HuH-7.5 (cell line): ENCODE data around the gene AADACL2.

Experiments
- DNase-seq: peaks from one replicate; pipeline ENCODE4 v3.0.0; 2011; ENCODE audit warnings: low spot score

Gene AADACL2

DNA sequence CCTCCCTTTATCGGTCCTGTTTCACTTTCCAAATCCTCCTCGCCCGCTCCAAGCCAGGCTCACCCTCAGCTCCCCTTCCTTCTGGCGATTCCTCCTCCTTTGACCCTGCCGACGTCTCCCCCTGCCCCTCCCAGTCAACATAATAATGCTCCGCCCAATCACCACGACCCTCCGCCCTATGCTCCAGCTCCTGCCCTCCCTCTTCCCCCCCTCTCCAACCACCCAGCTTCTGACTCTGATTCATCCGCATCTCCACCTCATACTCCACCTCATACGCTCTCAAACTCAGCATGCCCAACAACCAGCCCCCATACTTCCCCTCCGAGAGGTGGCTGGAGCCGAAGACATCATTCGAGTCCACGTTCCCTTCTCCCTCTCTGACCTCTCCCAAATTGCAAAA, 73.1 kb downstream of the AADACL2 start:
- no peak for DNase-seq
